Ishikawa (cell line): Measurements from ENCODE around the gene PCCA.

ENCODE experiments used
- CEBPB ChIP-seq: IDR thresholded peaks from 2 replicates; pipeline ENCODE4 v1.6.1; 2012
- CREB1 ChIP-seq: IDR thresholded peaks from 2 replicates; pipeline ENCODE4 v1.6.1; 2012; ENCODE audit warnings: low read depth
- EGR1 ChIP-seq: IDR thresholded peaks from 2 replicates; pipeline ENCODE4 v1.6.1; 2012
- EP300 ChIP-seq: IDR thresholded peaks from 2 replicates; pipeline ENCODE4 v1.6.1; 2012; ENCODE audit warnings: borderline replicate concordance
- FOXM1 ChIP-seq: IDR thresholded peaks from 2 replicates; pipeline ENCODE4 v1.6.1; 2012; ENCODE audit warnings: low read depth, borderline replicate concordance
- NFIC ChIP-seq: IDR thresholded peaks from 2 replicates; pipeline ENCODE4 v1.6.1; 2012
- RAD21 ChIP-seq: IDR thresholded peaks from 2 replicates; pipeline ENCODE4 v1.6.1; 2012; ENCODE audit warnings: low read depth
- TAF1 ChIP-seq: IDR thresholded peaks from 2 replicates; pipeline ENCODE4 v1.6.1; 2012; ENCODE audit warnings: low read depth, mild to moderate bottlenecking
- TCF12 ChIP-seq: IDR thresholded peaks from 2 replicates; pipeline ENCODE4 v1.6.1; 2012; ENCODE audit warnings: low read depth
- TEAD4 ChIP-seq: IDR thresholded peaks from 2 replicates; pipeline ENCODE4 v1.6.1; 2012
- YY1 ChIP-seq: IDR thresholded peaks from 2 replicates; pipeline ENCODE4 v1.6.1; 2012; ENCODE audit warnings: low read depth
- ZBTB7A ChIP-seq: IDR thresholded peaks from 2 replicates; pipeline ENCODE4 v1.6.1; 2012; ENCODE audit warnings: low read depth
- TF ChIP-seq, protein P1 (sequence below): IDR thresholded peaks from 2 replicates; pipeline ENCODE4 v1.6.1; 2012
- TF ChIP-seq, protein P2 (sequence below): IDR thresholded peaks from 2 replicates; pipeline ENCODE4 v1.6.1; 2012; ENCODE audit warnings: low read depth, mild to moderate bottlenecking
- TF ChIP-seq, protein P3 (sequence below): IDR thresholded peaks from 2 replicates; pipeline ENCODE4 v1.6.1; 2012

The PCCA gene

DNA sequence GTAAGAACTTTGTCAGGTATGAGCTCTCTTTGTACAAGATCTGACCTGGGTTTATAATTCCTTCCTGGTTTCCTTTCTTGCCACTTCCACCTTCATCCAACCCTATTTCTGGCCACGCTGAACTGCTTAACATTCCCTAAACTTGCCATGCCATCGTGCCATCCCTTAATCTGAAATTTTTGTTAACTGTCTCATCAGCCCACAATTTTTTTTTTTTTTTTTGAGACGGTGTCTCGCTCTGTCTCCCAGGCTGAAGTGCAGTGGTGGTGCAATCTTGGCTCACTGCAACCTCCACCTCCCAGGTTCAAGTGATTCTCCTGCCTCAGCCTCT lies 355.1 kb downstream of the PCCA start:
- TF ChIP-seq CREB1 (no peak), TAF1 (no peak), EP300 (no peak), EGR1 (no peak), NFIC (no peak), FOXM1 (no peak), TCF12 (no peak), ZBTB7A (no peak)
- TF ChIP-seq, protein P1, sequence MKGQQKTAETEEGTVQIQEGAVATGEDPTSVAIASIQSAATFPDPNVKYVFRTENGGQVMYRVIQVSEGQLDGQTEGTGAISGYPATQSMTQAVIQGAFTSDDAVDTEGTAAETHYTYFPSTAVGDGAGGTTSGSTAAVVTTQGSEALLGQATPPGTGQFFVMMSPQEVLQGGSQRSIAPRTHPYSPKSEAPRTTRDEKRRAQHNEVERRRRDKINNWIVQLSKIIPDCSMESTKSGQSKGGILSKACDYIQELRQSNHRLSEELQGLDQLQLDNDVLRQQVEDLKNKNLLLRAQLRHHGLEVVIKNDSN, result no peak

DNA sequence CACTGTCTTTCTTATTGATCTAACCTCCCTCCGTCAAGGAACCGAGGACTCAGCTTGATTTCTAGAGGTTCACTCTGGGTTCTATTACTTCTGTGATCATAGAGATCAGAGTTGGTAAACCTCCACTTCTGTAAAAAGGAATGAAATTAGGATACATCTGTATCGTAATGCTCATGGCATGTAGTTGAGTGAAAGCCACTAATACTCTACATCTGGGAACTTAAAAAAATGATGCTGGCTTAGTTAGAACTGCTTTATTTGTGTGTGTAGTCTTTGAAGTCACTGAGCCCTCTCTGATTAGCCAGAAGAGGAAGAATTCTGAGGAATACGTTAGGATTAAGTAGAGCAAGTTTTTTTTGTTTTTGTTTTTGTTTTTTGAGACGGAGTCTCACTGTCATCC lies 358.9 kb downstream of the PCCA start:
- TF ChIP-seq YY1 (no peak), TCF12 (no peak), RAD21 (no peak), NFIC (no peak), TEAD4 (no peak), FOXM1 (no peak), EP300 (no peak), CREB1 (no peak), ZBTB7A (no peak), EGR1 (no peak), TAF1 (no peak), CEBPB (no peak)
- TF ChIP-seq, protein P2, sequence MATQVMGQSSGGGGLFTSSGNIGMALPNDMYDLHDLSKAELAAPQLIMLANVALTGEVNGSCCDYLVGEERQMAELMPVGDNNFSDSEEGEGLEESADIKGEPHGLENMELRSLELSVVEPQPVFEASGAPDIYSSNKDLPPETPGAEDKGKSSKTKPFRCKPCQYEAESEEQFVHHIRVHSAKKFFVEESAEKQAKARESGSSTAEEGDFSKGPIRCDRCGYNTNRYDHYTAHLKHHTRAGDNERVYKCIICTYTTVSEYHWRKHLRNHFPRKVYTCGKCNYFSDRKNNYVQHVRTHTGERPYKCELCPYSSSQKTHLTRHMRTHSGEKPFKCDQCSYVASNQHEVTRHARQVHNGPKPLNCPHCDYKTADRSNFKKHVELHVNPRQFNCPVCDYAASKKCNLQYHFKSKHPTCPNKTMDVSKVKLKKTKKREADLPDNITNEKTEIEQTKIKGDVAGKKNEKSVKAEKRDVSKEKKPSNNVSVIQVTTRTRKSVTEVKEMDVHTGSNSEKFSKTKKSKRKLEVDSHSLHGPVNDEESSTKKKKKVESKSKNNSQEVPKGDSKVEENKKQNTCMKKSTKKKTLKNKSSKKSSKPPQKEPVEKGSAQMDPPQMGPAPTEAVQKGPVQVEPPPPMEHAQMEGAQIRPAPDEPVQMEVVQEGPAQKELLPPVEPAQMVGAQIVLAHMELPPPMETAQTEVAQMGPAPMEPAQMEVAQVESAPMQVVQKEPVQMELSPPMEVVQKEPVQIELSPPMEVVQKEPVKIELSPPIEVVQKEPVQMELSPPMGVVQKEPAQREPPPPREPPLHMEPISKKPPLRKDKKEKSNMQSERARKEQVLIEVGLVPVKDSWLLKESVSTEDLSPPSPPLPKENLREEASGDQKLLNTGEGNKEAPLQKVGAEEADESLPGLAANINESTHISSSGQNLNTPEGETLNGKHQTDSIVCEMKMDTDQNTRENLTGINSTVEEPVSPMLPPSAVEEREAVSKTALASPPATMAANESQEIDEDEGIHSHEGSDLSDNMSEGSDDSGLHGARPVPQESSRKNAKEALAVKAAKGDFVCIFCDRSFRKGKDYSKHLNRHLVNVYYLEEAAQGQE, result no peak
- TF ChIP-seq, protein P1, result no peak
- TF ChIP-seq, protein P3, sequence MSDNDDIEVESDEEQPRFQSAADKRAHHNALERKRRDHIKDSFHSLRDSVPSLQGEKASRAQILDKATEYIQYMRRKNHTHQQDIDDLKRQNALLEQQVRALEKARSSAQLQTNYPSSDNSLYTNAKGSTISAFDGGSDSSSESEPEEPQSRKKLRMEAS, result no peak

DNA sequence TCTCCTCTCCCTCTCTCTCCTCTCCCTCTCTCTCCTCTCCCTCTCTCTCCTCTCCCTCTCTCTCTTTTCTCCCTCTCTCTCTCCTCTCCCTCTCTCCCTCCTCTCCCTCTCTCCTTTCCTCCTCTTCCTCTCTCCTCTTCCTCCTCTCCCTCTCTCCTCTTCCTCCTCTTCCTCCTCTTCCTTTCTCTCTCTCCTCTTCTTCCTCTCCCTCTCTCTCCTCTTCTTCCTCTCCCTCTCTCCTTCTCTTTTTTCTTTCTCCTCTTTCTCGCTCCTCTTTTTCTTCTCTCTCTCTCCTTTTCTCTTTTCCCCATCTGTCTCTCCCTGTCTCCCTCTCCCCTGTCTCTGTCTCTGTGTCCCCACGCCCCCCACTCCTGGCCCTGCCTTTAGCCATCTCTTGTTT lies 363.0 kb downstream of the PCCA start:
- TF ChIP-seq TEAD4, result no peak
- TF ChIP-seq TCF12, result no peak
- TF ChIP-seq NFIC, result no peak
- TF ChIP-seq CEBPB, result no peak
- TF ChIP-seq TAF1, result no peak
- no peak for TF ChIP-seq YY1
- TF ChIP-seq, protein P1, result no peak
- no peak for TF ChIP-seq EGR1

DNA sequence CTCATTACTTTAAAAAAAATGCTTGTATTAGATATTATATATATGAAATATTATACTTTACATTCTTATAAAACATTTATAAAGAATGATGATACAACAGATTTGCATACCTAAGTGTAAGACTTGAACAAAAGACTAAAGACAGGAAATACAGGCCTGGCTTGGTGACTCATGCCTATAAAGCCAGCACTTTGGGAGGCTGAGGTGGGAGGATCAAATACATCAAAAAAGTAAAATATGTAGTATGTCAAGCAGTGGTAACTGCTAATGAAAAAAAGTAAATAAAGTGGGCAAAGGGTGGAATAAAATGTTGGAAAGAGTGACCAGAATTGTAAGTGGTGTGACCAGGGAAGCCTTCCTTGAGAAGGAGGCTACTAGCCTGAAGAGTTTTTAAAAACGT lies 366.0 kb downstream of the PCCA start:
- TF ChIP-seq RAD21, result no peak
- no peak for TF ChIP-seq TAF1
- TF ChIP-seq, protein P1, result no peak
- TF ChIP-seq NFIC, result no peak
- no peak for TF ChIP-seq TCF12
- no peak for TF ChIP-seq TEAD4
- no peak for TF ChIP-seq EGR1
- TF ChIP-seq CEBPB, result no peak
- TF ChIP-seq YY1, result no peak
- TF ChIP-seq, protein P3, result no peak
- no peak; the same call in 1 of the 2 replicates for TF ChIP-seq EP300
- no peak for TF ChIP-seq FOXM1
- no peak for TF ChIP-seq ZBTB7A
- TF ChIP-seq CREB1, result no peak

DNA sequence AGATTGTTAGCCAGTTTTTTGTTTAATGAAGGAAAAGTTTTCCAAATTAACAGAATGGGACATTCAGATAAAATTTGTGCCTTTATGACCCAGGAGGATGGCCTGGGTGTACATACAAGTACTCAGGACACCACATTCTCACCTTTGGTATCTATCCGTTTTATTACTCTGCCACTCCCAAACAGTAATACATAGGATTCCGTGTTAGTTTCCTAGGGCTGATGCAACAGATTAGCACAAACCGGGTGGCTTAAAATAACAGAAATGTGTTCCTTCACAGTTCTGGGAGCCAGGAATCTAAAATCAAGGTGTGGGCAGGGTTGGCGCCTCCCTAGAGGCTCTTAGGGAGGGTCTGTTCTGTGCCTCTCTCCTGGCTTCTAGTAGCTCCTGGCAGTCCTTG lies 369.8 kb downstream of the PCCA start:
- no peak for TF ChIP-seq EGR1
- no peak for TF ChIP-seq TEAD4
- TF ChIP-seq EP300, result no peak
- no peak for TF ChIP-seq NFIC
- TF ChIP-seq, protein P3, result no peak
- TF ChIP-seq CEBPB, result no peak
- TF ChIP-seq, protein P2, result no peak
- no peak for TF ChIP-seq FOXM1
- TF ChIP-seq TAF1, result no peak
- no peak for TF ChIP-seq TCF12
- TF ChIP-seq, protein P1, result no peak
- no peak for TF ChIP-seq ZBTB7A
- TF ChIP-seq CREB1, result no peak
- no peak for TF ChIP-seq YY1
- TF ChIP-seq RAD21, result no peak
